H1 (cell line): ENCODE data around the gene GRAMD1B. TPM values are rescaled to one million over a fixed set of nuclear protein-coding genes. Genes with fewer than 3 reads are reported as not detected.

Experiments used
- CTCF ChIA-PET: fragments of 300-600 bp; sonication (Branson Sonifier 250); formaldehyde crosslinking; loops from one replicate; lab custom pipeline; 2021; ENCODE audit not compliant: partially characterized antibody; lab: Charles Lee
- POLR2A ChIA-PET: fragments of 300-600 bp; sonication (Branson Sonifier 250); formaldehyde crosslinking; loops from one replicate; lab custom pipeline; 2021; ENCODE audit warnings: inconsistent platforms; ENCODE audit not compliant: partially characterized antibody; lab: Charles Lee
- DNase-seq, 2 experiments: peaks; one replicate each; pipeline versions ENCODE4 v3.0.0 to v3.0.0-alpha.2; 2010 to 2022; ENCODE audit warnings: low spot score in 2 of 2, low read depth in 1 of 2, mixed read lengths in 1 of 2
- FAIRE-seq: peaks from 2 replicates; lab custom pipeline; 2011; peaks lifted over from hg19 to GRCh38; lab: Jason Lieb, UNC
- H2AFZ ChIP-seq: 2 replicates; pipeline ENCODE4 v1.8.1; 2012; ENCODE audit warnings: low read length, inconsistent platforms
- H2AK5ac ChIP-seq: 2 replicates; pipeline ENCODE4 v1.6.1; 2013; ENCODE audit warnings: low read depth, low read length
- H2BK120ac ChIP-seq: replicated peaks from 2 replicates; pipeline ENCODE3; 2013; ENCODE audit warnings: low read depth, low read length, inconsistent platforms
- H2BK12ac ChIP-seq: 2 replicates; pipeline ENCODE4 v1.6.1; 2013; ENCODE audit warnings: low read depth, low read length
- H2BK15ac ChIP-seq: 2 replicates; pipeline ENCODE4 v1.6.1; 2013; ENCODE audit warnings: low read length
- H2BK20ac ChIP-seq: 2 replicates; pipeline ENCODE4 v1.6.1; 2013; ENCODE audit warnings: low read length
- H2BK5ac ChIP-seq: 2 replicates; pipeline ENCODE4 v1.6.1; 2013; ENCODE audit warnings: low read depth, low read length
- H3K14ac ChIP-seq: 2 replicates; pipeline ENCODE4 v1.6.1; 2013; ENCODE audit warnings: inconsistent platforms; ENCODE audit not compliant: insufficient read length
- H3K18ac ChIP-seq: 2 replicates; pipeline ENCODE4 v1.6.1; 2013; ENCODE audit warnings: low read length; ENCODE audit errors: extremely low read depth
- H3K23ac ChIP-seq: 2 replicates; pipeline ENCODE4 v1.6.1; 2013; ENCODE audit warnings: inconsistent platforms; ENCODE audit not compliant: insufficient read length
- H3K23me2 ChIP-seq: 2 replicates; pipeline ENCODE4 v1.6.1; 2013; ENCODE audit warnings: low read depth, low read length
- H3K27ac ChIP-seq: 2 replicates; pipeline ENCODE4 v1.6.1; 2011; ENCODE audit warnings: low read depth, low read length, inconsistent platforms
- H3K27me3 ChIP-seq, 4 experiments: replicated peaks in 1 of 4; 1 replicate in 1 of 4; 2 replicates in 3 of 4; pipeline versions ENCODE4 v1.6.1 to v1.8.1; 2011 to 2013; ENCODE audit warnings: low read length in 3 of 4, mild to moderate bottlenecking in 3 of 4, inconsistent platforms in 2 of 4, mixed read lengths in 2 of 4, moderate library complexity in 1 of 4; ENCODE audit not compliant: control insufficient read depth in 3 of 4, insufficient read depth in 3 of 4; ENCODE audit errors: extremely low read depth in 1 of 4
- H3K36me3 ChIP-seq, 4 experiments: 2 replicates each; pipeline versions ENCODE4 v1.6.1 to v1.8.1; 2011 to 2013; ENCODE audit warnings: mild to moderate bottlenecking in 4 of 4, low read length in 3 of 4, moderate library complexity in 2 of 4, control low read depth in 1 of 4, inconsistent platforms in 1 of 4; ENCODE audit not compliant: insufficient read depth in 4 of 4, control insufficient read depth in 2 of 4
- H3K4ac ChIP-seq: replicated peaks from 2 replicates; pipeline ENCODE3; 2013; ENCODE audit warnings: low read length, low read depth, mixed read lengths, inconsistent platforms; ENCODE audit not compliant: insufficient read length
- H3K4me1 ChIP-seq, 4 experiments: replicated peaks in 1 of 4; 1 replicate in 1 of 4; 2 replicates in 3 of 4; pipeline versions ENCODE4 v1.6.1 to v1.8.1; 2011 to 2013; ENCODE audit warnings: low read length in 3 of 4, inconsistent platforms in 2 of 4, mixed read lengths in 1 of 4; ENCODE audit not compliant: insufficient read depth in 4 of 4, control insufficient read depth in 3 of 4
- H3K4me2 ChIP-seq, 2 experiments: 2 replicates each; pipeline versions ENCODE4 v1.6.1 to v1.8.1; 2011 to 2013; ENCODE audit warnings: low read depth in 2 of 2, low read length in 2 of 2, control low read depth in 1 of 2, inconsistent platforms in 1 of 2, mild to moderate bottlenecking in 1 of 2; ENCODE audit not compliant: insufficient read depth in 1 of 2
- H3K4me3 ChIP-seq, 4 experiments: fragments of 200-600, 300-600 bp in 1 of 4; sonication (generic), shearing (Covaris generic), sonication (Bioruptor Twin) in 1 of 4; 2 replicates each; pipeline versions ENCODE4 v1.5.1 to v1.8.1; 2011 to 2016; ENCODE audit warnings: low read length in 4 of 4, low read depth in 3 of 4, control low read depth in 2 of 4, inconsistent platforms in 2 of 4, mild to moderate bottlenecking in 2 of 4, mixed read lengths in 1 of 4, moderate library complexity in 1 of 4; ENCODE audit not compliant: insufficient read depth in 2 of 4; ENCODE audit errors: extremely low read depth in 1 of 4
- H3K56ac ChIP-seq: replicated peaks from 2 replicates; pipeline ENCODE3; 2013; ENCODE audit warnings: low read depth, mild to moderate bottlenecking, mixed read lengths, low read length, inconsistent platforms; ENCODE audit not compliant: insufficient read length
- H3K79me1 ChIP-seq: 2 replicates; pipeline ENCODE4 v1.6.1; 2013; ENCODE audit warnings: low read depth, low read length, control low read depth
- H3K79me2 ChIP-seq, 2 experiments: 2 replicates each; pipeline versions ENCODE4 v1.6.1 to v1.8.1; 2012 to 2013; ENCODE audit warnings: low read length in 2 of 2, mild to moderate bottlenecking in 2 of 2, inconsistent platforms in 1 of 2; ENCODE audit not compliant: insufficient read depth in 2 of 2, control insufficient read depth in 1 of 2
- H3K9ac ChIP-seq, 4 experiments: replicated peaks in 1 of 4; 1 replicate in 1 of 4; 2 replicates in 3 of 4; pipeline versions ENCODE4 v1.6.1 to v1.8.1; 2011 to 2013; ENCODE audit warnings: low read depth in 3 of 4, low read length in 3 of 4, control low read depth in 2 of 4, mild to moderate bottlenecking in 2 of 4, moderate library complexity in 2 of 4, inconsistent platforms in 1 of 4; ENCODE audit errors: extremely low read depth in 1 of 4
- H3K9me3 ChIP-seq, 2 experiments: 2 replicates each; pipeline versions ENCODE4 v1.6.1 to v1.8.1; 2012 to 2013; ENCODE audit warnings: mild to moderate bottlenecking in 2 of 2, moderate library complexity in 2 of 2, control low read depth in 1 of 2, inconsistent platforms in 1 of 2, low read depth in 1 of 2, low read length in 1 of 2, mixed read lengths in 1 of 2; ENCODE audit not compliant: insufficient read depth in 2 of 2
- H4K20me1 ChIP-seq, 2 experiments: replicated peaks in 1 of 2; 2 replicates each; pipeline versions ENCODE3 to v1.8.1; 2011 to 2013; ENCODE audit warnings: inconsistent platforms in 2 of 2, low read length in 2 of 2, mild to moderate bottlenecking in 1 of 2; ENCODE audit not compliant: insufficient read depth in 2 of 2, control insufficient read depth in 1 of 2
- H4K5ac ChIP-seq: 2 replicates; pipeline ENCODE4 v1.6.1; 2013; ENCODE audit warnings: low read length, low read depth, mixed read lengths, inconsistent platforms; ENCODE audit not compliant: insufficient read length
- H4K8ac ChIP-seq: 2 replicates; pipeline ENCODE4 v1.8.0; 2013; ENCODE audit warnings: mild to moderate bottlenecking, moderate library complexity, low read length, inconsistent platforms; ENCODE audit not compliant: insufficient read depth; ENCODE audit errors: extremely low read depth
- H4K91ac ChIP-seq: replicated peaks from 2 replicates; pipeline ENCODE3; 2013; ENCODE audit warnings: low read length, mixed read lengths, inconsistent platforms; ENCODE audit not compliant: insufficient read length
- BCL11A ChIP-seq, 2 experiments: IDR thresholded peaks; one replicate each; pipeline ENCODE4 v1.6.1; 2011; ENCODE audit warnings: low read depth in 2 of 2, low read length in 2 of 2, mild to moderate bottlenecking in 2 of 2
- CEBPB ChIP-seq: IDR thresholded peaks from 2 replicates; pipeline ENCODE4 v1.6.1; 2012; ENCODE audit warnings: low read depth, low read length
- WGBS, 2 experiments: shearing (Covaris generic) in 1 of 2; methylation state at CpG; one replicate each; pipeline versions ENCODE4 v1.1.6 to v1.1.7; 2013 to 2015; ENCODE audit warnings: low lambda C conversion rate in 2 of 2, mixed read lengths in 2 of 2, inconsistent platforms in 1 of 2, low coverage in 1 of 2, missing lambda C conversion rate in 1 of 2; ENCODE audit not compliant: insufficient replicate concordance in 2 of 2, insufficient coverage in 1 of 2, insufficient read length in 1 of 2; ENCODE audit errors: extremely low coverage in 1 of 2, missing lambda C conversion rate in 1 of 2; 5-methylcytosine and 5-hydroxymethylcytosine counted together
- polyA plus RNA-seq, 7 experiments: library from polyadenylated mRNA; depleted of rRNA in 3 of 7; stranded (reverse) in 5 of 7; unstranded in 2 of 7; fragments of >200 nt in 5 of 7; fragments of 200-250 nt in 2 of 7; gene quantifications; 1 replicate in 5 of 7; 2 replicates in 1 of 7; 4 replicates in 1 of 7; pipeline versions ENCODE4 v1.2.1 to v1.2.3, GENCODE V29; 2011 to 2013; ENCODE audit warnings: missing spikeins in 2 of 7, mixed read lengths in 2 of 7
- total RNA-seq: library from RNA; stranded (reverse); fragmentation: NEBNext Ultra II Directional; extraction: Animal tissue kit (Norgen Biotek cat#: 25700); gene quantifications from 2 replicates; pipeline ENCODE4 v1.2.1, GENCODE V29; 2021

The GRAMD1B gene
- total and polyA plus RNA-seq, 2 of the 8 experiments (the other 6 are each of a cell fraction or from before 2014, with no cell fraction given) = 10.1 to 21.2 TPM

DNA sequence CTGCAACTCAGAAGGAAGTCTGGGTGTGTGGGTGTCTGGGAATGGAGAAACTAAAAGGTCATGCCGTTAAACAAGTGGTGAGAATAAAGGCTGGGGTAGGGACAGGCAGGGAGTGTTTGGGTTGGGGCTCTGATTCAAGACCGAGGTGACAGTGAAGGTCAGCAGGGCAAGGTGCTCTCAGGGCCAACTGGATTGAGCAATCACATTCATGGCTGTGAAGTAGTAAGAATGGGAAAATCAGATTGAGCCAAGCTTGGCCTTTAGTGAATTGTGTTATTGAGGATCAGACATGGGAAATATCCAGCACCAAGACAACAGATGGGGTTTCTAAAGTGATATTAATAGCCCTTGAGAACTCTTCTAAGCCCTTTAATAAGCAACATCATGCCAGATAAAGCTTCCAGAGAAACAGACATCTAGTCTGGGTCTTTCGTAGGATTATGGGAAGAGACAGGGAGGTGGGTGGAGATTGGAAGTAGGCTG, 200.1 kb downstream of the GRAMD1B start:
- Histone ChIP-seq H3K14ac (no peak overlapping the region), H3K23me2 (no peaks in the 10 kb centered on the region), H3K4me1 (peaks cover 0 to 3% (median 0%) of the 10 kb centered on the region in 4 experiments; a peak in 2 of 7 replicates), H2BK15ac (no peak overlapping the region), H3K79me2 (no peaks in the 10 kb centered on the region), H2BK12ac (no peak overlapping the region), H3K27me3 (no peaks in the 10 kb centered on the region), H3K56ac (no peak overlapping the region), H2AK5ac (no peak overlapping the region), H4K5ac (no peak overlapping the region), H3K9me3 (no peaks in the 10 kb centered on the region), H4K8ac (no peak overlapping the region), H3K9ac (no peak overlapping the region), H2BK20ac (no peak overlapping the region), H3K79me1 (no peaks in the 10 kb centered on the region), H3K4me3 (no peak overlapping the region), H2BK120ac (no peak overlapping the region), H3K18ac (no peak overlapping the region), H2AFZ (no peak overlapping the region), H4K20me1 (no peaks in the 10 kb centered on the region), H3K23ac (no peak overlapping the region), H3K36me3 (0 out of 8 replicates have a peak, but pooled peaks cover 0 to 2% (median 0%) of the 10 kb centered on the region in 4 experiments), H2BK5ac (no peak overlapping the region), H4K91ac (no peak overlapping the region), H3K4me2 (no peak overlapping the region), H3K27ac (no peak overlapping the region), H3K4ac (no peak overlapping the region)
- POLR2A ChIA-PET = interaction anchor here (1.3 kb wide), 1 partner anchor 79 kb away, joined by 4 read pairs; no protein-coding TSS in a partner anchor
- DNase-seq (no peak), FAIRE-seq (no peak)
- CTCF ChIA-PET = interaction anchor here (1.1 to 3.7 kb wide), 7 partner anchors 11 to 133 kb away, joined by 3 to 19 read pairs (median 6); no protein-coding TSS in a partner anchor
- TF ChIP-seq BCL11A (IDR thresholded peaks at IDR 0.05; ENCODE audit: low read depth in 2 of 2, low read length in 2 of 2) (no peak), CEBPB (peak; percentile 57; the same call in 1 of the 2 replicates)
- WGBS, 2 experiments = 94% methylated on average over 3 of the region's 3 CpGs; no CpG with 5 or more reads in 1 of the 2 experiments
